Measurements from ENCODE around the gene MEIS1.

Gene MEIS1

GRCh38 chr2:66568650-66569300 is 133.8 kb downstream of the MEIS1 start:
- no peak for DNase-seq (ENCODE audit: low read depth)

DNA sequence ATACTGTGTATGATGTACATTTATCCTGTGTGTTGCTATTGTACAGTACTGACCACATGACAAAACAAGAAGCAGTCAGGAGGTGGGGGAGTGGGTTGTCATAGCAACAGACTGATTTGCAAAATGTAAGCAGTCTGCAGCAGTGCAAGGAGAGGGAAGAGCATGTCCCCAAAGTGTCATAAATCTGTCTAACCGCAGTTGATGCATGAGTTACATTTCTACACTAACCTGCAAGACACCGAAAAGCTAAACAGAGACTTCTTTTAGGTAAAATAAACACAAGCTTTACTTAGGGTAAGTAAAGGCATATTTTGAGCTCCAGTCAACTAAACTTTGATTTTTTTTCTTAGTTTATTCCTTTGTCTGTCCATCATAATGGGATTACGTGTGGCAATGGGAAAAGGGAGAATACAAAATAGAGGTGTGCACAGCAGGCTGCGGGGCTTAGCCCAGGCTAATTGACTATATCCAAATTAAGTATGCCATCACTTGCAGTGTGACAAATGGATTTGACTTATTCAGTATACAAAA is 134.5 kb downstream of the MEIS1 start:
- no peak for DNase-seq (ENCODE audit: low read depth)

GRCh38 chr2:66569974-66570373 is 135.0 kb downstream of the MEIS1 start:
- DNase-seq (ENCODE audit: low read depth), result no peak

- no peak for DNase-seq (ENCODE audit: low read depth)
These were observed 135.5 kb downstream of the MEIS1 start for GRCh38 chr2:66570471-66570870.

DNA sequence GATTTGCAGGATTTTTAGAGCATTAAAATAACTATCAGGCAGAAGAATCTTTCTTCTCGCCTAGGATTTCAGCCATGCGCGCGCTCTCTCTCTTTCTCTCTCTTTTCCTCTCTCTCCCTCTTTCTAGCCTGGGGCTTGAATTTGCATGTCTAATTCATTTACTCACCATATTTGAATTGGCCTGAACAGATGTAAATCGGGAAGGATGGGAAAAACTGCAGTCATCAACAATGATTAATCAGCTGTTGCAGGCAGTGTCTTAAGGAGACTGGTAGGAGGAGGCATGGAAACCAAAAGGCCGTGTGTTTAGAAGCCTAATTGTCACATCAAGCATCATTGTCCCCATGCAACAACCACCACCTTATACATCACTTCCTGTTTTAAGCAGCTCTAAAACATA is 137.0 kb downstream of the MEIS1 start:
- DNase-seq (ENCODE audit: low read depth), result no peak

GRCh38 chr2:66572391-66572790 is 137.5 kb downstream of the MEIS1 start:
- no peak for DNase-seq (ENCODE audit: low read depth)

DNA sequence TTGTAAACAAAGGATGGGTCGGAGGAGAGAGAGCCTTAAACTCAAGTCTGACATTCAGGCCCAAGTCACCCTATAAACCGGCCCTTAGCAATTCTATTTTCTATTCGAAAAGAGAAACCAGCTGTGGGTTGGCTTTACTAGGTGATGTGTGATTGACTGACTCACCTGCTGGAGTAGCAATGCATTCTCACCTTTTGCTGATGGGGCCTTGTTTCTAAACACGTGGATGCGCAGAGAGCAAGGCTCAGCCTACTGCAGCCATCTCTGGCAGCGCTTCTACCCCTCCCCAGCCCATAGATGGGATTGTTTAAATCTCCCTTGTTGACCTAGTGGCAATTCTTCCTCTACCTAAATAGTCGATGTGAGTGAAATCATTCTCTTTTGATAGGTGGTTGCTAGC is 138.5 kb downstream of the MEIS1 start:
- no peak for DNase-seq (ENCODE audit: low read depth)

- no peak for DNase-seq (ENCODE audit: low read depth)
These were observed 138.9 kb downstream of the MEIS1 start for GRCh38 chr2:66573821-66574233.

DNA sequence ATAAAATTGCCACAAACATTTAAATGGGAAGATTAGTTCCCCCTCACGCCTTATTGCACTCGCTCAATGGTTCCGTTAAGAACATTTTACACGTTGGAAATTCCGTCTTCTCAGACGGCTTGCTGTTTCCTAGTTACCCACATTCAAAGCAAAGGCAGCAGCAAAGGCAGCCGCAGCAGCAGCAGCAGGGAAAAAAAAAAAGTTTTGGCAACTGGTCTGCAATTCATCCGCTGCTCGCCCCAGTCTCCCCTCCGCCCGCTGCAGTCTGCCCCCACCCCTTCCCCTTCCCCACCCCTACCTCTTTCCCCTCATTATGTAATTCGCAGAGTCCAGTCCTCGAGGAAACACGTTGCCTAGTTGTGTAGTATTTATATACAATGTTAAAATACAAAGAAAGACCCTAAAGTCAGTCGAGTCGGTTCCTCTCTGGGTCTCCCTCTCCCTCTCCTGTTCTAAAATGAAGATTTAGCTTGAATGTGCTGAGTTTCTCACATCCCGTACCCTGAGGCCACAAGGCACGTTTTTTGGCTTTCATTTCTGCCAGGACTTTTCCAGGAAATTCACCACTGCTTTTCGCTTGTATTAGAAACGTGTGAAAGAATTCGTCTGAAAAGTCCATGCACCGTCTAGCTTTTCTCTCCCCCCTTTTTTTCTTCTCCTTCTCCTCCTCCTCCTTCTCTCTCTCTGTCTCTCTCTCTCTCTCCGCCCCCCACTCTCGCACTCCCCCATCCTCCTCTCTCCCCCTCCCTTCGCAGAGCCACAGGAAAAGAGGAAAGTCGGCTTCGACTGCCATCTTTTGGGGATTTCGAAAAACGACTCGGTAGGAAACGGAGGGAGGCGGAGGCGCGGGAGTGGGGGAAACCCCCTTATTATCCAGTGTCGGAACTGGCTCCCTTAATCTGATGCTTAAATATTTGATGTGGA is 140.0 kb downstream of the MEIS1 start:
- no peak for DNase-seq (ENCODE audit: low read depth)

DNA sequence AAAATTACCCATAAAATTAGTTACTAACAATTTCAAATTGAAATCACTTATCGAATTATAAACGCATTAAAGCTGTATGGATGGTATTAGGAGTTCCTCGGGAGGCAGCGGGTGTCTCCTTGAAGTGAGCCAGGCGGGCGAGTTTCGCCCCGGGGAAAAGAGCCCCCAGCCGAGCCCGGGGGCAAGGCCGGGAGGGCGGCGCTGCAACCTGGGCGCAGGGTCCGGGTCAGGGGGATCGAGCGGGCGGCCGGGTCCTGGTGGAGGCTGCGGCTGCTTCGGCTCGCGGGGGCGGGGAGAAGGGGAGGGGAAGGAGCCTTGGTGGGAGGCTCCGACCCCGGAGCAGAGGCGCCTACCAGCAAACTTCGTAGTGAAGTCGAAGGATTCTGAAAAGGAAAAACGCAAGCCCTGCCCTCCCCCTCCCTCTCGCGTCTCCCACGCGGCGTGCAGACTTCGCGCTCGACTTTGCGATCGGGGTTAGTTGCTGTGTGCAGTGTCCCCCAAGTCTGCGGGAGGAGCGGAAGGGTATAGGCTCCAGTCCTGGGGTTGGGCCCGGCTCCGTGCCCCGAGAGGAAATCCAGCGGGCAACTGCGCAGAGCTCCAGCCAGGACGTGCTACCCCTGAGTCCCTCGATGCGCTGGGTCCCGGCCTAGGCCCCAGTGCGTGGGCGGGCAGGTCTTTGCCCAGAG is 140.8 kb downstream of the MEIS1 start:
- DNase-seq (ENCODE audit: low read depth), result no peak

- DNase-seq (ENCODE audit: low read depth), result no peak
These were observed 141.3 kb downstream of the MEIS1 start for GRCh38 chr2:66576311-66576560.

GRCh38 chr2:66576561-66577320 is 141.8 kb downstream of the MEIS1 start:
- DNase-seq (ENCODE audit: low read depth), result no peak

GRCh38 chr2:66577321-66578053 is 142.6 kb downstream of the MEIS1 start:
- DNase-seq (ENCODE audit: low read depth), result no peak

GRCh38 chr2:66578054-66578686 is 143.2 kb downstream of the MEIS1 start:
- DNase-seq (ENCODE audit: low read depth), result no peak

DNA sequence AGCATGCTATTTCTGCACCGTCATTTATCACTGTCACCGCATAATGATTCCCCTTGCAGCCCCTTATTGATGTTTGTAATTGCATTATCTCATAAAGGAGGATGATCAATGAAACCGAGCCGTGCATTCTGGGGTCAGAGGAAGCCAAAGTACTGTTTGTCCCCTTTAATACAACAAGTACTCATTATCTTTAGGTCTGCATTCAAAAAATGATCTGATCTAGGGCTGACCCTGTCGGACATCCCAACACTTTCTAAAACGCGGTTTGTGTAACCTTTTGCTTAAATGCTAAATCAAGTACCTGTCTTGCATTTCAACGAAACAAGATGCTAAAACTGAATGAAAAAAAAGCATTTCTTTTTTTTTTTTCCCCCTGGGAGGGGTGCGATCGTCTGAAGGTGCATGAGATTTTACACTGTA is 143.8 kb downstream of the MEIS1 start:
- no peak for DNase-seq (ENCODE audit: low read depth)

DNA sequence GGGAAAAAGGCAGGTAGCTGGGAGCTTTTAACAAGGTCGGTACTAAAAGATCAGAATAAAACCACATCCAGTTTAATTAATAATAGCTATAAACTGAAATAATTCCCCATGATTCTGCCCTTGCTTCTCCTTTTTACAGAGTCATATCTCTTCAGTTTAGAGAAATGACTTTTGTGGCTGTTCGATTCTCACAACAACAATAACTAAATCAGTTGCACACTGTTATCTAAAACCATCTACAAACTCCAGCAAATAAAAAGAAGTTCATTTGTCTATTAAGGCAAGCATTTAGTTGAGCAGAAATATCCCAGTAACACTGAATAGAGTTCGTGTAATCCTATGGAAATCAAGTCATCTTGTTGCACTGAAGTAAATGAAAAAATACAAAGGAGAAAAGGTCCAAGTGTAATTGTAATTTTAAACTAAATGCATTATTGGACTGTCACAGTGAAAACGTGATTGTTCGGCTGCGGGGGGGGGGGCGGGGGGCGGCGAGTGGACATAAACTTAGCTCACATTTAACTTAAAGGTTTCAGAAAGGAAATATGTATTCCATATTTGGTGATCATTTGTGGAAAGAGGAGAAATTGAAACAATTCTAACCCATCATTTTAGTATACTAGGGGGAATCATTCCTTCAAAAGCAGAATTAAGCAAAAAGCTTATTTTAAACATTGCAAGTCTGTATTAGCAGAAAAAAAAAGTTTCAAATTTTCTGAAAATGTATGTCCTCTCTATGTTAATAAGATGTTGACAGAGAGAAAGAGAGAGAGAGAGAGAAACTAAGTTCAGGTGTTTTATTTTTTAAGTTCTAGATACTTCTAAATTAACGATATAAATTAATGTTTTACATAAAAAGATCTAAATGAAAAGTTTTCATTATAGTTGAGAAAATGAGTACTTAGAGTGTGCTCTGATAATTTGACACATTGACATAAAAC is 144.5 kb downstream of the MEIS1 start:
- no peak for DNase-seq (ENCODE audit: low read depth)

DNA sequence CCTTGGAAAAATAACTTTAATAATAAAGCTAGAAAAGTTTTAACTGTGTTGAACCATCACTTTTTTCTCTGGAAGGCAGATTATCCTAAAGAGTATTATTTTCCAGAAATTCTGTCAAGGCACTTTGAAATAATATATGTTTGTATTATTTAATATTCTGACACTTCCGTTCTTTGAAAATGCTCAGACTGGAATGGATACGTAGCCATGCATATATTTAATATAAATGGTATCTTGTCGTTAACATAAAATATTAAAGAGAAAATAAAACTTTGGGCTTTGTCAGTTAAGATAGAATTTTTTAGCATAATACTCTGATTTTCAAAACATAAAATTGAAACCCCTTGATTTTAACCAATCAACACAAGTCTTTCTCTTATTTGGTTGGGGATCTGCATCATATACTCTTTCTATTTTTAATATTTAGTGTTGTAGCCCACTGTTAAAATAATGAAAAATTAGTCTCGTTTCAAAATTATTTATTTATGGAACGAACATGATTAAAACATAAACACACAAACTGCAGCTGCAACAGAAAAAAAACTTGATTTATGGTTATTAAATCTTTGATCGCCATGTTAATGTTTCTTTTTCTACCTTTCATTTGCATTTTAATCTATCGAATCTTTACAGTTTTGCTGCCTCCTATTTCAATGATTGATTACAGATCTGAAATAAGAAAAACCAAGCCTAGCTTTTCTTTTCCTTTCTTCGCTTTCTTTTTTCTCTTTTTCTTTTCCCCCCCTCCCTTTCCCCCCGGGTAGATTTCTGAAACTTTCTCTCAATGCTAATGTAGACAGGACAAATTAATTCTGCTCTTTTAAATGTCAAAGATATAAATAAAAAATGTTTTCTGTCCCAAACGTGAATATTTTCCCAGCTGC is 145.5 kb downstream of the MEIS1 start:
- no peak for DNase-seq (ENCODE audit: low read depth)

DNA sequence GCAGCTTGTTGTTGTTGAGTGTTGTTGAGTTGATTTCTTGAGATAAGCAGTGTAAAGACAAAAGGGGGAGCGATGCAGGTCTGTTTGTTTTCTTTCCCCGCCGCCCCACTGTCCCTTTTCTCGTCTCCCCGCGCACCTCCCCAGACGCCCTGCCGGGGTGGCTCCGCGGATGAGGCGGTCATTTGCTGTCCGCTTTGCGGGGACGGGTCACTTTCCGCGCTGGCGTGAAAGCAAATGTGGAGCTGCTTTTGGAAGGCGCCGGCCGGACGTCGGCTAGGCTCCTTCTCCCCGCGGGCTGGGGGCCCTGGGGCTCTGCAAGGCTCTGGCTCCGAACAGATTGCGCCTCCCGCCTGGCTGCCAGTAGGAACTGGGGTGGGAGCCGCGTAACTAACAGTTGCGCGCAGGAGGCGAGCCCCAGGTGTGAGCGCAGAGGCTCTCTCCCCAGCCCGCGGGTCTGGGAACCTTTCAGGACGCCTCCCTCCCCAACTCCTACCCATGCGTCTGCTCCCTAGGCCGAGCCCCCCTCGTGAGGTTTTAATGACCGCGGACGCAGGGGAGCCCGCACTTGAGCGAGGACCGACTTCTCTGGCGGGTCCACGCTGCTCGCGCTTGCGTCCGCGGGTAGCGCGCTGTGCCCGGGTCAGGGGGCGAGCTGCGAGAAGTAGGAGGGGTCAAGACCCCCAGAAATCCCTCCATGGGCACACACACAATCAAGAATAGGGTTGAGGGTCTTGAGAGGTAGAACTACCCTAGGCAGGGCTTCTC is 146.6 kb downstream of the MEIS1 start:
- DNase-seq (ENCODE audit: low read depth), result no peak
